GM19328 (cell line): Measurements from ENCODE around the gene METTL25.

Source experiments
- ATAC-seq: cut with Tn5 transposase; IDR thresholded peaks from one replicate; pipeline ENCODE4 v1.9.1; 2021; ENCODE audit warnings: mild to moderate bottlenecking, moderate library complexity; ENCODE audit not compliant: unreplicated experiment

The METTL25 gene

GRCh38 chr12:82400819-82401218, 42.5 kb downstream of the METTL25 start:
- ATAC-seq, result no peak

GRCh38 chr12:82406651-82407050, 48.3 kb downstream of the METTL25 start:
- no peak for ATAC-seq

GRCh38 chr12:82407481-82407880, 49.2 kb downstream of the METTL25 start:
- ATAC-seq, result no peak

GRCh38 chr12:82408844-82409243, 50.5 kb downstream of the METTL25 start:
- no peak for ATAC-seq

GRCh38 chr12:82411546-82412230, 53.4 kb downstream of the METTL25 start:
- ATAC-seq, result no peak

GRCh38 chr12:82412246-82412645, 53.9 kb downstream of the METTL25 start:
- no peak for ATAC-seq

- no peak for ATAC-seq
Observed at GRCh38 chr12:82414044-82414443, 55.7 kb downstream of the METTL25 start.

- ATAC-seq, result no peak
Observed at GRCh38 chr12:82414926-82415325, 56.6 kb downstream of the METTL25 start.

- no peak for ATAC-seq
Observed at GRCh38 chr12:82415402-82415801, 57.1 kb downstream of the METTL25 start.

- no peak for ATAC-seq
Observed at GRCh38 chr12:82425241-82425640, 66.9 kb downstream of the METTL25 start.

- ATAC-seq, result no peak
Observed at GRCh38 chr12:82426081-82426480, 67.8 kb downstream of the METTL25 start.

GRCh38 chr12:82426586-82426985, 68.3 kb downstream of the METTL25 start:
- ATAC-seq, result no peak

- ATAC-seq, result no peak
Observed at GRCh38 chr12:82430541-82431145, 72.3 kb downstream of the METTL25 start.

- ATAC-seq, result no peak
Observed at GRCh38 chr12:82434392-82434911, 76.1 kb downstream of the METTL25 start.

- ATAC-seq, result no peak
Observed at GRCh38 chr12:82436354-82436753, 78.0 kb downstream of the METTL25 start.

GRCh38 chr12:82437744-82438143, 79.4 kb downstream of the METTL25 start:
- ATAC-seq, result no peak

- ATAC-seq, result no peak
Observed at GRCh38 chr12:82438356-82438755, 80.0 kb downstream of the METTL25 start.

GRCh38 chr12:82440885-82441284, 82.6 kb downstream of the METTL25 start:
- ATAC-seq, result no peak

GRCh38 chr12:82448911-82449578, 90.7 kb downstream of the METTL25 start:
- no peak for ATAC-seq

GRCh38 chr12:82456633-82457032, 98.3 kb downstream of the METTL25 start:
- no peak for ATAC-seq

GRCh38 chr12:82458101-82458500, 99.8 kb downstream of the METTL25 start:
- no peak for ATAC-seq

GRCh38 chr12:82461393-82461792, 103.1 kb downstream of the METTL25 start:
- no peak for ATAC-seq
